DND-41 (cell line): ENCODE results near the gene ACBD4.

ENCODE experiments used
- ATAC-seq: fragments of 200-7000 bp; cut with Tn5 transposase; 3 replicates; pipeline ENCODE4 v1.9.1; 2021; ENCODE audit warnings: low read depth; ENCODE audit not compliant: insufficient read depth
- DNase-seq: peaks from one replicate; pipeline ENCODE4 v3.0.0-alpha.2; 2020
- H2AFZ ChIP-seq: 2 replicates; pipeline ENCODE4 v1.6.0; 2012; ENCODE audit warnings: low read depth, low read length
- H3K27ac ChIP-seq: 2 replicates; pipeline ENCODE4 v1.5.1; 2012; ENCODE audit warnings: low read length, inconsistent platforms
- H3K27me3 ChIP-seq: fragments of 200-600 bp; sonication (generic); 2 replicates; pipeline ENCODE4 v1.6.0; 2012; ENCODE audit warnings: low read length, mild to moderate bottlenecking, inconsistent platforms; ENCODE audit not compliant: insufficient read depth, poor library complexity
- H3K36me3 ChIP-seq: 2 replicates; pipeline ENCODE4 v1.5.1; 2012; ENCODE audit warnings: low read length, inconsistent platforms; ENCODE audit not compliant: insufficient read depth
- H3K4me1 ChIP-seq: 2 replicates; pipeline ENCODE4 v1.5.1; 2012; ENCODE audit warnings: mild to moderate bottlenecking, low read length; ENCODE audit not compliant: insufficient read depth
- H3K4me2 ChIP-seq: 2 replicates; pipeline ENCODE4 v1.6.0; 2012; ENCODE audit warnings: mild to moderate bottlenecking, moderate library complexity, low read length, inconsistent platforms; ENCODE audit not compliant: insufficient read depth
- H3K4me3 ChIP-seq, 2 experiments: fragments of 200-600 bp in 1 of 2; shearing (Covaris generic) in 1 of 2; 2 replicates each; pipeline ENCODE4 v1.5.1; 2012 to 2016; ENCODE audit warnings: inconsistent platforms in 2 of 2, low read length in 2 of 2, mild to moderate bottlenecking in 2 of 2, low read depth in 1 of 2, moderate library complexity in 1 of 2
- H3K79me2 ChIP-seq: 2 replicates; pipeline ENCODE4 v1.6.0; 2012; ENCODE audit warnings: low read length, inconsistent platforms; ENCODE audit not compliant: insufficient read depth
- H3K9ac ChIP-seq: 2 replicates; pipeline ENCODE4 v1.6.0; 2012; ENCODE audit warnings: low read depth, mild to moderate bottlenecking, inconsistent platforms, low read length, moderate library complexity
- H3K9me3 ChIP-seq: 2 replicates; pipeline ENCODE4 v1.5.1; 2012; ENCODE audit warnings: low read length, moderate library complexity, mild to moderate bottlenecking, inconsistent platforms; ENCODE audit not compliant: insufficient read depth, severe bottlenecking
- H4K20me1 ChIP-seq: 2 replicates; pipeline ENCODE4 v1.6.0; 2012; ENCODE audit warnings: low read length; ENCODE audit not compliant: insufficient read depth
- CTCF ChIP-seq: IDR thresholded peaks from 2 replicates; pipeline ENCODE4 v1.5.1; 2012; ENCODE audit warnings: borderline replicate concordance, low read length, moderate library complexity, mild to moderate bottlenecking; ENCODE audit not compliant: poor library complexity, severe bottlenecking; ENCODE audit errors: extremely low read depth
- EZH2 ChIP-seq: IDR thresholded peaks from 3 replicates; pipeline ENCODE4 v1.6.1; 2012; ENCODE audit warnings: borderline replicate concordance, low read depth, mild to moderate bottlenecking, moderate library complexity, low read length, inconsistent platforms; ENCODE audit not compliant: severe bottlenecking

ACBD4 gene

GRCh38 chr17:45087504-45087975 lies 47.9 kb upstream of the ACBD4 start:
- no peaks in the 10 kb centered on the region for H3K27me3 ChIP-seq
- no peaks in the 10 kb centered on the region for H3K9me3 ChIP-seq
- no peak overlapping the region for H3K27ac ChIP-seq
- peaks cover 9% of the 10 kb centered on the region; the same call in 1 of the 2 replicates for H4K20me1 ChIP-seq
- peaks cover 2% of the 10 kb centered on the region; the same call in 1 of the 2 replicates for H3K79me2 ChIP-seq
- no peak overlapping the region for H3K9ac ChIP-seq
- H2AFZ ChIP-seq: no peak overlapping the region
- no peak overlapping the region for H3K4me3 ChIP-seq
- DNase-seq: no peak
- no peak for ATAC-seq
- no peaks in the 10 kb centered on the region for H3K4me1 ChIP-seq
- no peak overlapping the region for H3K4me2 ChIP-seq
- TF ChIP-seq EZH2: no peak
- TF ChIP-seq CTCF: no peak
- H3K36me3 ChIP-seq: peaks cover 93% of the 10 kb centered on the region

- Histone ChIP-seq H3K4me2 (no peak overlapping the region), H4K20me1 (peaks cover 9% of the 10 kb centered on the region; the same call in 1 of the 2 replicates), H3K4me1 (no peaks in the 10 kb centered on the region), H3K27ac (no peak overlapping the region), H3K36me3 (peaks cover 94% of the 10 kb centered on the region), H3K4me3 (no peak overlapping the region), H3K9ac (no peak overlapping the region), H3K27me3 (no peaks in the 10 kb centered on the region), H3K9me3 (no peaks in the 10 kb centered on the region), H2AFZ (no peak overlapping the region), H3K79me2 (peaks cover 2% of the 10 kb centered on the region; the same call in 1 of the 2 replicates)
- no peak for ATAC-seq
- no peak for DNase-seq
- TF ChIP-seq EZH2 (no peak), CTCF (no peak)
These were observed 47.5 kb upstream of the ACBD4 start for GRCh38 chr17:45087978-45088377.

GRCh38 chr17:45088741-45089140 lies 46.7 kb upstream of the ACBD4 start:
- Histone ChIP-seq H3K9me3 (no peaks in the 10 kb centered on the region), H3K79me2 (peaks cover 2% of the 10 kb centered on the region; the same call in 1 of the 2 replicates), H3K27ac (no peak overlapping the region), H3K4me2 (no peak overlapping the region), H4K20me1 (peaks cover 9% of the 10 kb centered on the region; the same call in 1 of the 2 replicates), H2AFZ (no peak overlapping the region), H3K4me3 (no peak overlapping the region), H3K4me1 (no peaks in the 10 kb centered on the region), H3K36me3 (peaks cover 94% of the 10 kb centered on the region), H3K27me3 (no peaks in the 10 kb centered on the region), H3K9ac (no peak overlapping the region)
- DNase-seq: no peak
- no peak for ATAC-seq
- TF ChIP-seq CTCF (no peak), EZH2 (no peak)
